NB4 (cell line): ENCODE data around the gene BRD2.
A peak's percentile ranks its signal among the peaks of the same experiment; 100 is the strongest.

Experiments used
- DNase-seq: peaks from one replicate; pipeline ENCODE4 v3.0.0; 2010; ENCODE audit warnings: low read depth
- H3K4me3 ChIP-seq: one replicate; pipeline ENCODE4 v1.5.1; 2011; ENCODE audit warnings: mild to moderate bottlenecking, low read depth, low read length, moderate library complexity
- MAX ChIP-seq: IDR thresholded peaks from 2 replicates; pipeline ENCODE4 v1.6.1; 2011; ENCODE audit warnings: low read depth, low read length
- MYC ChIP-seq: IDR thresholded peaks from 2 replicates; pipeline ENCODE4 v1.6.1; 2011; ENCODE audit warnings: low read depth, low read length
- POLR2A ChIP-seq: IDR thresholded peaks from 2 replicates; pipeline ENCODE4 v1.6.1; 2011; ENCODE audit warnings: mild to moderate bottlenecking; ENCODE audit not compliant: insufficient read length; ENCODE audit errors: extremely low read depth
- TF ChIP-seq, protein P1 (sequence below): IDR thresholded peaks from one replicate; pipeline ENCODE4 v1.5.1; 2012; ENCODE audit warnings: low read depth, low read length

Gene BRD2

DNA sequence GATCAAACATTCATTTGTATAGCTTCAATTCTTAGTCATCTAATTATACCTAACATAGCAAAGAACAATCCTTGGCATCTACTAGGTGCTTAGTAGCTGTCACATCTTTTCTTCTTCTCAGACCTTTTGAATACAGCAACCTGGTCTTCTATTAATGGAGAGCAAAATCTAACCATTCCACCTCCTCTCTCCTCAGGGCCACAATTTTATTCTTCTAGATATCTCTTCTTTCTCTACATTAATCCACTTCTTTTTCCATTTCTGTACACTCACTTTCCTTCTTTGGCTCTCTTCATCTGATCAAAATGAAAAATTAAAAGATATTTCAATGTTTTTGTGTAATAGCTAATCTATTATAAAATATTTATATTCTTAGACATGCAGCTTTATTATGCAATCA is 50.0 kb downstream of the BRD2 start:
- DNase-seq, result no peak
- peak overlapping the region; percentile 39 for H3K4me3 ChIP-seq
- TF ChIP-seq POLR2A, result no peak
- no peak for TF ChIP-seq MAX
- TF ChIP-seq, protein P1, sequence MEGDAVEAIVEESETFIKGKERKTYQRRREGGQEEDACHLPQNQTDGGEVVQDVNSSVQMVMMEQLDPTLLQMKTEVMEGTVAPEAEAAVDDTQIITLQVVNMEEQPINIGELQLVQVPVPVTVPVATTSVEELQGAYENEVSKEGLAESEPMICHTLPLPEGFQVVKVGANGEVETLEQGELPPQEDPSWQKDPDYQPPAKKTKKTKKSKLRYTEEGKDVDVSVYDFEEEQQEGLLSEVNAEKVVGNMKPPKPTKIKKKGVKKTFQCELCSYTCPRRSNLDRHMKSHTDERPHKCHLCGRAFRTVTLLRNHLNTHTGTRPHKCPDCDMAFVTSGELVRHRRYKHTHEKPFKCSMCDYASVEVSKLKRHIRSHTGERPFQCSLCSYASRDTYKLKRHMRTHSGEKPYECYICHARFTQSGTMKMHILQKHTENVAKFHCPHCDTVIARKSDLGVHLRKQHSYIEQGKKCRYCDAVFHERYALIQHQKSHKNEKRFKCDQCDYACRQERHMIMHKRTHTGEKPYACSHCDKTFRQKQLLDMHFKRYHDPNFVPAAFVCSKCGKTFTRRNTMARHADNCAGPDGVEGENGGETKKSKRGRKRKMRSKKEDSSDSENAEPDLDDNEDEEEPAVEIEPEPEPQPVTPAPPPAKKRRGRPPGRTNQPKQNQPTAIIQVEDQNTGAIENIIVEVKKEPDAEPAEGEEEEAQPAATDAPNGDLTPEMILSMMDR, result no peak
- no peak for TF ChIP-seq MYC

GRCh38 chr6:33018904-33019303 is 50.5 kb downstream of the BRD2 start:
- peak; percentile 86 for DNase-seq
- H3K4me3 ChIP-seq, result peak overlapping the region; percentile 39
- TF ChIP-seq POLR2A (no peak), MAX (no peak)
- TF ChIP-seq, protein P1, result no peak

- peak; percentile 44 for DNase-seq
- H3K4me3 ChIP-seq, result peak overlapping the region; percentile 39
- TF ChIP-seq, protein P1, result no peak
- TF ChIP-seq MAX (no peak), POLR2A (no peak), MYC (no peak)
These were observed 51.0 kb downstream of the BRD2 start for GRCh38 chr6:33019372-33019771.

GRCh38 chr6:33021917-33022316 is 53.5 kb downstream of the BRD2 start:
- TF ChIP-seq MAX (no peak), MYC (no peak), POLR2A (no peak)
- TF ChIP-seq, protein P1, result no peak
- no peak for DNase-seq
- no peak overlapping the region for H3K4me3 ChIP-seq

GRCh38 chr6:33023536-33023935 is 55.1 kb downstream of the BRD2 start:
- no peak for DNase-seq
- no peak overlapping the region for H3K4me3 ChIP-seq
- TF ChIP-seq, protein P1, result no peak
- TF ChIP-seq MYC (no peak), MAX (no peak), POLR2A (no peak)

DNA sequence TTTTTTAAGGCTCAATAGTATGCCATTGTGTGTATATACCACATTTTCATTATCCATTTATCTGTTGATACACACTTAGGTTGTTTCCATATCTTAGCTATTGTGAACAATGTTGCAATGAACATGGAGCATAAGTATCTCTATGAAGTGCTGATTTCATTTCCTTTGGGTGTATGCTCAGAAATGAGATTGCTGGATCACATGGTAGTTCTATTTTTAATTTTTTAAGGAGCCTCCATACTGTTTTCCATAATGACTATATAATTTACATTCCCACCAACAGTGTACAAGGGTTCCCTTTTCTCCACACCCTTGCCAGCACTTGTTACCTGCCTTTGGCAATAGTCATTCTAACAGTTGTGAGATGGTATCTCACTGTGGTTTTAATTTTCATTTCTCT is 56.1 kb downstream of the BRD2 start:
- TF ChIP-seq MYC (no peak), POLR2A (no peak), MAX (no peak)
- TF ChIP-seq, protein P1, result no peak
- DNase-seq, result no peak
- H3K4me3 ChIP-seq, result no peak overlapping the region
